Activated CD4-positive, alpha-beta memory T cell treated with anti-CD3 and anti-CD28 coated beads, Interleukin-2, amount 10 ng/mL, durations not matched to agents 7 days and 5 days (primary cell): ENCODE measurements around the gene GRIK2. TPM values are rescaled to one million over a fixed set of nuclear protein-coding genes. Genes with fewer than 3 reads are reported as not detected.

Source experiments
- CTCF ChIA-PET: fragments of 350-600 bp; sonication (Branson Sonifier 250); formaldehyde crosslinking; loops from one replicate; lab custom pipeline; 2021; ENCODE audit warnings: antibody characterized with exemption, inconsistent platforms; lab: Charles Lee
- POLR2A ChIA-PET: fragments of 350-600 bp; sonication (Branson Sonifier 250); formaldehyde crosslinking; loops from one replicate; lab custom pipeline; 2021; ENCODE audit warnings: antibody characterized with exemption; lab: Charles Lee
- DNase-seq: peaks from one replicate; pipeline ENCODE4 v3.0.0-alpha.2; 2020
- H3K27ac Mint-ChIP-seq: one replicate; pipeline ENCODE4 v1.8.0; 2021; ENCODE audit warnings: mild to moderate bottlenecking, mixed read lengths
- H3K27me3 Mint-ChIP-seq: one replicate; pipeline ENCODE4 v1.8.0; 2021; ENCODE audit warnings: mixed read lengths
- H3K36me3 Mint-ChIP-seq: one replicate; pipeline ENCODE4 v1.8.0; 2021; ENCODE audit warnings: low read depth, mixed read lengths
- H3K4me1 Mint-ChIP-seq: one replicate; pipeline ENCODE4 v1.8.0; 2021; ENCODE audit warnings: mixed read lengths
- H3K4me3 Mint-ChIP-seq: one replicate; pipeline ENCODE4 v1.8.0; 2021; ENCODE audit warnings: mild to moderate bottlenecking, mixed read lengths
- H3K9me3 Mint-ChIP-seq: one replicate; pipeline ENCODE4 v1.8.0; 2021; ENCODE audit warnings: mixed read lengths
- total RNA-seq, 2 experiments: library from RNA; stranded (reverse); gene quantifications; one replicate each; pipeline ENCODE4 v1.2.3, GENCODE V29; 2021

Gene GRIK2
- total RNA-seq, 2 experiments from 2014 or later = not detected

DNA sequence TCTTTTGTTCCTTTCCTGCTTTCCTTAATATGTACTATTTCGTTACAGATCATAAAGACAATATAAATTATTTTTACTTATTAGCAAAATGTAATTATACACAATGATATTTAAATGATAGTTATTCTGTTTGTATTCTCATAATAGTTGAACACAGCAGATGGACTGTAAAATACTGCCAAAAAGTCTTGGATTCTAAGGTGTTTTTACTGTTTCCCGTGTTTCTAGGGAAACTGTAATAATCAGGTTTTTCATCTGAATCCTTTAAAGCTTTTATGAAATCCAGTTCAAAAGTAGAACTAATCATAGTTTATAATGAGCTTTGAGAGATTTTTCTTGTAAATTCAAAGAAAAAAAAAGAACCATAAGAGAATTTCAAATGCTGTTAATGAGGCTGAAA, 148.4 kb downstream of the GRIK2 start:
- no peaks in the 10 kb centered on the region for H3K36me3 Mint-ChIP-seq
- no peaks in the 10 kb centered on the region for H3K27me3 Mint-ChIP-seq
- H3K4me3 Mint-ChIP-seq = no peak overlapping the region
- POLR2A ChIA-PET = no interaction called here
- no peak overlapping the region for H3K27ac Mint-ChIP-seq
- peaks cover 4% of the 10 kb centered on the region for H3K9me3 Mint-ChIP-seq
- no peaks in the 10 kb centered on the region for H3K4me1 Mint-ChIP-seq
- CTCF ChIA-PET = no interaction called here
- DNase-seq = no peak

DNA sequence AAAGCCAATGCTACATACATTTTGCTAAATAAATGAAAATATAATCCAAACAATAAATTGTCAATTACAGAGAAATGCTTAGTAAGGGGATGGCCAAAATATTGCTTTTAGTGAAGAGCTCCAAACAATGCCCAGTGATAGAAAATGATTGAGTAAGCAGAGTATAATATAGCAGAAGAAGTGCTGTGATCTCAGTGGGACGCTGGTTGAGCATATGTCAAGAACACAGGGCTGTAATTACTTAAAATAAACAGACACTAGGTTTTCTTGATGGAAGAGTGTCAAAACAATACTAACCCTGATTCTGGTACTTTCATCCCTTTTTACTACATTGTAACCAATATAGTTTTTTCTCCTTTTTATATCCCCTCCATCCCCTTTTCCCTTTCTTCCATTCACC, 150.3 kb downstream of the GRIK2 start:
- CTCF ChIA-PET = no interaction called here
- H3K9me3 Mint-ChIP-seq = peaks cover 10% of the 10 kb centered on the region
- DNase-seq = no peak
- H3K4me3 Mint-ChIP-seq = no peak overlapping the region
- H3K36me3 Mint-ChIP-seq = no peaks in the 10 kb centered on the region
- no peaks in the 10 kb centered on the region for H3K27me3 Mint-ChIP-seq
- no peaks in the 10 kb centered on the region for H3K4me1 Mint-ChIP-seq
- POLR2A ChIA-PET = no interaction called here
- H3K27ac Mint-ChIP-seq = no peak overlapping the region

DNA sequence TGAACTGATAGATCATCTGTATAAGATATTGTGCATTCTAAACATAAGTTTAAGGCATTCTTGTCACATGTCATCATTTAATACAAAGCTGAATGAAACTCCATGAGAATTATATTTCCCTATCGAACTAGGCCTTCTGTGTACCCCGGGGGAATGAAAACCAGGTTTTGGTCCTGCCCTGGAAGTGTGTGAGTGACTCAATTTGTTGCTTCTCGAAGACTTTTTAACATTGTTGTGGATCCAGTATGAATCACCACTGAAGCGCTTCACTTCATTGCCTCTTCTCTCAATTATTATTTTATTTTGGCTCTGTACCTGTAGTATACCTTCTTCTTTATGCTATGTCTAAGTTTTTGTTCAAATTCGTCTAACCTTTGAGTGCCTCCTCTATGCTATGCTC, 150.8 kb downstream of the GRIK2 start:
- H3K9me3 Mint-ChIP-seq = peaks cover 13% of the 10 kb centered on the region

DNA sequence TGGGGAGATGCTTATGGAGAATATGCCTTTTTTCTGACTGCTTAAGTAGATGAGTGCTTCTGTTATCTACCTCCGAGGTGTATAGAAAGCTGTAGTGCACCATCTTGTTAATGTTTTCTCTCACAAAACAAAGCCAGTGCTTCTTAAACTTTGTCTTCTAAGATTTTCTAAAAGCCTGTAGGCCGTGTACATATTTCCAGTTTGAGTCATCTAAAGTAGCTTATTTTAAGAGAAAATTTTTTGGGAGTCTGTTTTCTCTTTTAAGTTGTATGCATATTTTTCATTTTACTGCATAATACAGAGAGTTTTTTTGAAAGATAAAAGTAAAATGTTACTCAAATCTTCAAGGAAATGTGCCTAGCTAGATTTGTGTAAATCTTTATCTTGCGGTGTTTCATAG, 151.7 kb downstream of the GRIK2 start:
- H3K4me1 Mint-ChIP-seq = no peaks in the 10 kb centered on the region
- H3K36me3 Mint-ChIP-seq = no peaks in the 10 kb centered on the region
- H3K4me3 Mint-ChIP-seq = no peak overlapping the region
- no peak overlapping the region for H3K27ac Mint-ChIP-seq
- DNase-seq = no peak
- H3K27me3 Mint-ChIP-seq = no peaks in the 10 kb centered on the region
- H3K9me3 Mint-ChIP-seq = peaks cover 13% of the 10 kb centered on the region
- ChIA-PET CTCF (no interaction called here), POLR2A (no interaction called here)

More for the DNA sequence above, 150.8 kb downstream of the GRIK2 start:
- H3K27ac Mint-ChIP-seq = no peak overlapping the region
- POLR2A ChIA-PET = no interaction called here
- no peaks in the 10 kb centered on the region for H3K36me3 Mint-ChIP-seq
- no peak for DNase-seq
- no peak overlapping the region for H3K4me3 Mint-ChIP-seq
- no peaks in the 10 kb centered on the region for H3K4me1 Mint-ChIP-seq
- H3K27me3 Mint-ChIP-seq = no peaks in the 10 kb centered on the region
- CTCF ChIA-PET = no interaction called here

DNA sequence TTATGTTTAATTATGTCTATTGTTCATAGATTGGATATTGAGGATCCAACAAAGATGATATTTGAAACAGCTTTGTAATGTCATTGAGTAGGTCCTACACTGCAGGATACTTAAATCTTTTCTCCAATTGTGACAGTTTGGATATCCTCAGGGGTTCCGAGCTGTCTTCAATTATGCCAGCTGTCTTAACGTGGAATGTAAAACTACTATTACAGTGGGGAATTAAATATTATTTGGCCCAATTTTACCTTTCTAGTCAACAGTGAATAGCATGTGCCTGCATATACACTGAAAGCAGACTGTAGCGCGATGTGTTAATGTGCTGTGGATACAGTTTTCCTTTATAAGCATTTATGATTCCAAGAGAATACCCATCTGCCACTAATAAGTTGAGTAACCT, 156.9 kb downstream of the GRIK2 start:
- Mint-ChIP-seq H3K27ac (no peak overlapping the region), H3K9me3 (peaks cover 9% of the 10 kb centered on the region), H3K4me1 (no peaks in the 10 kb centered on the region), H3K4me3 (no peak overlapping the region), H3K36me3 (no peaks in the 10 kb centered on the region), H3K27me3 (no peaks in the 10 kb centered on the region)
- no peak for DNase-seq
- ChIA-PET POLR2A (no interaction called here), CTCF (no interaction called here)

DNA sequence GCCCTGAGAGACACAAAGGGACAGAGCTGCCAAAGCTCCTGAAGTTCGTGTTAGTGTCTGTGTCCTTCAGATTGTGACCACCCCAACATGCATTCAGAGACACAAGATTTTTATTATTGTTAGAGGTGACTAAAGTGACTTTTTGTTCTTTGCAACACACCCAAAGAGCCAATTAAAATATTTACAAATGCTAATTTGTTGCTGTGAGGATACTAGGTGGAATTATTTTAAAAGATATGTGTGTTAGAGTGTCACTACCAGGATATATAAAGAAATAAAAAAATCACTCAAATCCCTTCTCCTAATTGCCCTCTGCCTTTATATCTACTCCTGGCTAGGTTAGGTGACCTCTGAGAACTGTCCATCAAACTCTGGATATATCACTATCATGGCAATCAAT, 160.7 kb downstream of the GRIK2 start:
- Mint-ChIP-seq H3K27me3 (no peaks in the 10 kb centered on the region), H3K36me3 (no peaks in the 10 kb centered on the region), H3K4me1 (no peaks in the 10 kb centered on the region), H3K27ac (no peak overlapping the region), H3K9me3 (peaks cover 1% of the 10 kb centered on the region), H3K4me3 (no peak overlapping the region)
- DNase-seq = no peak
- ChIA-PET POLR2A (no interaction called here), CTCF (no interaction called here)

DNA sequence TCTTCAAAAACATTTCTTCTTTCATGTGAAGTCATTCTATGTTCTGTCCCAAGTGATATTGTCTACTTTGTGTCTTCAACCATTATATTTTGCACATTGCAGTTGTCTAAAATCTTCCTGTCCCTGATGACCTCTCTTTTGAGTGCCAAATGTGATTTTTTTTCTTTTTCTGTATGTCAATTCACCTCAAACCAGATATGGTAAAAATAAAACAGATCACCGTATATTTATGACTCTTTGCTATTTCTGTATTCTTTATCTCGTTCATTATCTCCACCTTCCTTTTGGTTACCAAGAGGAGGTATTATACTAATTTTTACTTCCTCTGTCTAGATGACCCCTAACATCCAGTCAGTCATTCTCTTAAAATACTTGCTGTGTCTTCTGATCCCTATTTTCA, 165.2 kb downstream of the GRIK2 start:
- ChIA-PET POLR2A (no interaction called here), CTCF (no interaction called here)
- Mint-ChIP-seq H3K27me3 (no peaks in the 10 kb centered on the region), H3K4me1 (no peaks in the 10 kb centered on the region), H3K27ac (no peak overlapping the region), H3K36me3 (no peaks in the 10 kb centered on the region), H3K4me3 (no peak overlapping the region), H3K9me3 (no peaks in the 10 kb centered on the region)
- no peak for DNase-seq

DNA sequence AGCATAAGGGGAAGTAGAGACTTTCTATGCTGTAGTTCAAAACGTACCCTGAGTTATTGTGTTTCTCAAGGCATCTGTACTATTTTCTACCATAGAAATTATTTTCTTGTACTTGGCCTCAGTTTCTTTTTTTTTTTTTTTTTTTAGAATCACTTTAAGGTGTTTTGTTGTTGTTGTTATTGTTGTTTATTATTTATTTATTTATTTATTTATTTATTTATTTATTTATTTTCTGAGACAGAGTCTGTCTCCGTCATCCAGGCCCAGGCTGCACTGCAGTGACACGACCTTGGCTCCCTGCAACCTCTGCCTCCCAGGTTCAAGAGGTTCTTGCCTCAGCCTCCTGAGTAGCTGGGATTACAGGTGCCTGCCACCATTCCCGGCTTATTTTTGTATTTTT, 179.1 kb downstream of the GRIK2 start:
- DNase-seq = no peak
- peaks cover 2% of the 10 kb centered on the region for H3K9me3 Mint-ChIP-seq

DNA sequence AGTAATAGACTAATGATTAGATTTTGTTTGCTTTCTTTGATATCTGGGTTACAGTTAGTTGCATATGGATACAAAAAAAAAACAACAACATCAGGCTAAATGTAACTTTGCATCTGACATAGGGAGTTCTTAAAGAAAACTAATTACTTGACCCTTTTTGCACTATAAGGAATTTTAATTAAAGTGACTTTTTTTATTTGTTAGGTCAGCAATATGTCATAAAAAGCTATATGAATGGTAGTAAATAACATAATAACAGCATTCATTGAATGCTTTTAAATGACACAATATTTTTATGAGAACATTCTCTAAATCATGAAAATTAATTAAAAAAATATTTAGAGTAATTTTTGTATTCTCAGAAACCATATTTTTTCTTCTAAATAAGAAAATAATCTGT, 183.6 kb downstream of the GRIK2 start:
- H3K36me3 Mint-ChIP-seq = no peaks in the 10 kb centered on the region
- H3K27me3 Mint-ChIP-seq = no peaks in the 10 kb centered on the region
- POLR2A ChIA-PET = no interaction called here
- CTCF ChIA-PET = no interaction called here
- H3K4me3 Mint-ChIP-seq = no peak overlapping the region
- H3K9me3 Mint-ChIP-seq = peaks cover 2% of the 10 kb centered on the region
- no peak overlapping the region for H3K27ac Mint-ChIP-seq
- DNase-seq = no peak
- H3K4me1 Mint-ChIP-seq = no peaks in the 10 kb centered on the region

More for the DNA sequence above, 179.1 kb downstream of the GRIK2 start:
- Mint-ChIP-seq H3K27me3 (no peaks in the 10 kb centered on the region), H3K4me1 (no peaks in the 10 kb centered on the region), H3K27ac (no peak overlapping the region), H3K36me3 (no peaks in the 10 kb centered on the region), H3K4me3 (no peak overlapping the region)
- ChIA-PET CTCF (no interaction called here), POLR2A (no interaction called here)

DNA sequence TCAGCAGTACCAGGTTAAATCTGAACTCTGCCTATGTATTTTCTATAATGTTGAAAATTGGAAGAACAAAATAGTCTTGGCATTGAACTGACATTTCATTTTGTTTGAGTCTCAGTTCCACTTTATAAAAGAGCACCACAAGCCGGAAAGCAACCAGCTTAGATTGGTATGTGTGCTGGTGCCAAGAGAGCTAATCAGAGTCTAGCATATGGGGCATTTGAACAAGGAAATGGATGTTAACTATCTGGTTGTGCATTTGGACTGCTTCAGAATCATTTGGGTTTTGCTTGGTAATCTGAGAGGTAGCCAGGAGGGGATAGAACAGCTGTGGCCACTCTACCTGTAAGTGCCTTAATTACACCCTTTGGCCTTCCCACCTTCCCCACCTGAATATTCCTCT, 184.8 kb downstream of the GRIK2 start:
- no peak for DNase-seq
- Mint-ChIP-seq H3K4me3 (no peak overlapping the region), H3K36me3 (no peaks in the 10 kb centered on the region), H3K27ac (no peak overlapping the region), H3K27me3 (no peaks in the 10 kb centered on the region), H3K4me1 (no peaks in the 10 kb centered on the region), H3K9me3 (no peaks in the 10 kb centered on the region)
- POLR2A ChIA-PET = no interaction called here
- CTCF ChIA-PET = no interaction called here

DNA sequence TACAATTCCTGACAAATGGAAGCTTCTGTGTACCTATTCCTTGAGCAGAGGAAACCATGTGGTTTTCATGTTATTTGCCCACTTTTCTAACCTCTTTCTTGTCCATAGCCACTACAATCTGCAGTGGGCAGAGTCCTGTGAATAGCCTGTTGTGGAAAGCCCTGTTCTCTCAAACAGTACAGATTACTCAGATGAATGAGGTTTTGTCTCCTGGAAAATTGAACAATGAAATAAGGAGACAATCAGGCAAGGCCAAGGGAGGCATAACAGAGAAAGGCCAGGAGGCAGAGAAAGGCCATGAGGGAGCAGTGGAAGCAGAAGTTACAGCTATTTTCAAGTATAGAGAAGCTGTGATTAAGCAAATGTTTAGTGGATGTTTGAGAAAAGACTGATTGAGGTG, 189.3 kb downstream of the GRIK2 start:
- CTCF ChIA-PET = no interaction called here

DNA sequence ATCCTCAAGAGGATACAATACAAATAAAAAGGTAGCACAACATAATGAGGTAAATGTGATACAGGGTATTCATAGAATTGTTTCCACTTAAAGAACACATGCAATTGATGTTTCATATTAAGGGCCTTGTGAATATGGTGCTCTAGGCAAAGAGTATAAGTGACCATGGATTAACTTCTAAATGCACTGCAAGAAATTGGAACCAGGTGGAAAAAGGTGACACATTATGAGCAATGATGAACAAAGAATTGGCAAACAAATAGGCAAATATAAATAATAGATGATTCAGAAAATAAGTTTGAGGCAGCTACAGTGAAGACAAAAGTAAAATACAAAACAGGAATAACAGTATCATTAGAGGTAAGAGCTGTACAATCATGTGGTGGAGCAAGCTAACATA, 192.0 kb downstream of the GRIK2 start:
- H3K27me3 Mint-ChIP-seq = no peaks in the 10 kb centered on the region
- no peaks in the 10 kb centered on the region for H3K36me3 Mint-ChIP-seq
- no peak for DNase-seq
- H3K27ac Mint-ChIP-seq = no peak overlapping the region
- H3K4me1 Mint-ChIP-seq = no peaks in the 10 kb centered on the region
- H3K9me3 Mint-ChIP-seq = no peaks in the 10 kb centered on the region
- no peak overlapping the region for H3K4me3 Mint-ChIP-seq
- ChIA-PET POLR2A (no interaction called here), CTCF (no interaction called here)

More for the DNA sequence above, 189.3 kb downstream of the GRIK2 start:
- Mint-ChIP-seq H3K4me1 (no peaks in the 10 kb centered on the region), H3K27ac (no peak overlapping the region), H3K27me3 (no peaks in the 10 kb centered on the region), H3K4me3 (no peak overlapping the region), H3K36me3 (no peaks in the 10 kb centered on the region), H3K9me3 (no peaks in the 10 kb centered on the region)
- POLR2A ChIA-PET = no interaction called here
- no peak for DNase-seq

DNA sequence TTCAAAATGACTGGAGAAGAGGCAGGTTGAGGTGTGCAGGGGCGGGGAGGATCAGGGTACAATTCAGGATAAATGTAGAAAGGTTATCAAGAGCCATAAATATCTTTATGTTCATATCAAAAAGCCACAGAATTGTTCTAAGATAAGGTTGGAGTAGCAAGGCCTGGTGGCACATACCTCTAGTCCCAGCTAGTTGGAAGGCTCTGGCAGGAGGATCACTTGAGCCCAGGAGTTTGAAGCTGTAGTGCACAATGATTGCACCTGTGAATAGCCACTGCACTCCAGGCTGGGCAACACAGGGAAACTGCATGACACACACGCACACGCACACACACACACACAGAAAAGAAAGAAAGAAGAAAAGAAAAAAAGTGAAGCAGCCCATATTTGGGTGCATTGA, 194.8 kb downstream of the GRIK2 start:
- H3K4me3 Mint-ChIP-seq = no peak overlapping the region
- CTCF ChIA-PET = no interaction called here
- POLR2A ChIA-PET = no interaction called here
- H3K9me3 Mint-ChIP-seq = no peaks in the 10 kb centered on the region
- no peaks in the 10 kb centered on the region for H3K36me3 Mint-ChIP-seq
- no peaks in the 10 kb centered on the region for H3K4me1 Mint-ChIP-seq
- no peak overlapping the region for H3K27ac Mint-ChIP-seq
- DNase-seq = no peak
- H3K27me3 Mint-ChIP-seq = no peaks in the 10 kb centered on the region

DNA sequence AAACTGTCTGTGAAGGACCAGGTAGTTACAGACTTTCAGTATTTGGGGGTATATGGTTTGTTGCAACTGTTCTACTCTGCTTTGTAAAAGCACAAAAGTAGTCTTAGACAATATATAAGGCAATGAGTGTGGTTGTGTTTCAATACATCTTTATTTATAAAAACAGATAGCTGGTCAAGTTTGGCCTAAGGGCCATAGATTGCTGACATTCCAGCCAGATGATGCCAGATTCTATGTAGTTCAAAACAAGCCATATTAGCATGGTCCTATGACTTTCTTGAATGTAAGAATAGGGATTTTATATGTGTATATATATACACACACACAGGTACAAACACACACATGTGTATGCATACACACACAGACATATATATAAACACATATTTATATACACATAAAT, 201.8 kb downstream of the GRIK2 start:
- ChIA-PET POLR2A (no interaction called here), CTCF (no interaction called here)
- no peaks in the 10 kb centered on the region for H3K36me3 Mint-ChIP-seq
- no peaks in the 10 kb centered on the region for H3K9me3 Mint-ChIP-seq
- H3K4me1 Mint-ChIP-seq = no peaks in the 10 kb centered on the region
- H3K4me3 Mint-ChIP-seq = no peak overlapping the region
- no peaks in the 10 kb centered on the region for H3K27me3 Mint-ChIP-seq
- H3K27ac Mint-ChIP-seq = no peak overlapping the region
- DNase-seq = no peak

DNA sequence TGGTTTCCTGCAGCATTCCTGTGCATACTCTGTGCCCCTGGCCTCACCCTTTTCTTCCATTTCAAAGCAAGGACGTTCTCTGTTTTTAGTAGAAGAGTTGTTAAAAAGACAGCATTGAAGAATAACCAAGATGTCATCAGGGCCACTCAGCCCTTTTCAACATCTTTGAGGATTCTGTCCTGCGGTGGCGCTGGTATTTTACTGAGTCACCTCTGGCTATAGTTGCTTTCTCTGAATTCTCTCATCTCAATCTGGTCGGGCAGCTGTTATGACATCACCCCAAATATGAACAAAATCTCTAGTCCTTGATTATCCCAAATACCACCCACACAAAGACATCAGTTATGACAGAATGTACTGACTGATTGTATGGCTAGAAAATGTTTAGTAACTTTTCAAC, 204.2 kb downstream of the GRIK2 start:
- ChIA-PET CTCF (no interaction called here), POLR2A (no interaction called here)
- no peaks in the 10 kb centered on the region for H3K4me1 Mint-ChIP-seq
- H3K36me3 Mint-ChIP-seq = no peaks in the 10 kb centered on the region
- H3K27ac Mint-ChIP-seq = no peak overlapping the region
- no peak overlapping the region for H3K4me3 Mint-ChIP-seq
- no peaks in the 10 kb centered on the region for H3K9me3 Mint-ChIP-seq
- no peak for DNase-seq
- H3K27me3 Mint-ChIP-seq = no peaks in the 10 kb centered on the region
